ENCODE data around the gene ACTR5. TPM values are rescaled to one million over a fixed set of nuclear protein-coding genes. Genes with fewer than 3 reads are reported as not detected.

ACTR5 gene
- total RNA-seq, 1 experiment from 2014 or later, result 14.1 TPM

- H3K9me3 Mint-ChIP-seq, result peaks cover 0 to 3% of the 10 kb centered on the region in 2 experiments; a peak in 1 of 5 replicates
- Histone ChIP-seq H3K9ac (ENCODE audit: extremely low read depth, insufficient read length, low read length) (peak overlapping the region; percentile 56), H3K4me1 (ENCODE audit: insufficient read depth, low read length) (peaks cover 3% of the 10 kb centered on the region; the same call in 1 of the 2 replicates)
These were observed 57.9 kb downstream of the ACTR5 start for GRCh38 chr20:38805958-38806854.

More at GRCh38 chr20:38805958-38806854, 57.9 kb downstream of the ACTR5 start:
- no peak overlapping the region for H4K8ac ChIP-seq (replicated peaks; ENCODE audit: insufficient read length, low read depth, low read length)
- WGBS (ENCODE audit: extremely low coverage, insufficient read length, low lambda C conversion rate), result no CpG with 5 or more reads among the region's 81 CpGs
- TF ChIP-seq CTCF (conservative IDR thresholded peaks at IDR 0.05), result peak; percentile 30
- Mint-ChIP-seq H3K4me1 (peaks cover 34% of the 10 kb centered on the region in 2 experiments), H3K27ac (peak overlapping the region in 1 of 3 experiments; percentile 15; a peak in 1 of 7 replicates), H3K27me3 (ENCODE audit: low read depth) (peaks cover 25% of the 10 kb centered on the region), H3K4me3 (peak overlapping the region; percentile 81 to 92), H3K36me3 (ENCODE audit: insufficient read depth in 1 of 3, low read depth in 3 of 3) (peaks cover 0 to 6% (median 0%) of the 10 kb centered on the region in 3 experiments; a peak in 4 of 7 replicates)
- H3K14ac ChIP-seq (ENCODE audit: insufficient read depth, low read length), result no peak overlapping the region
- no peak overlapping the region for H2BK12ac ChIP-seq (ENCODE audit: insufficient read length, low read depth, low read length)
- H3K79me2 ChIP-seq (ENCODE audit: insufficient read depth, low read length), result no peaks in the 10 kb centered on the region
- no peak overlapping the region for H2BK15ac ChIP-seq (ENCODE audit: low read depth, low read length)
- H3K27me3 ChIP-seq (ENCODE audit: insufficient read depth, low read length), result no peaks in the 10 kb centered on the region
- no peak overlapping the region for H3T11ph ChIP-seq (ENCODE audit: low read length)
- H3K4ac ChIP-seq (ENCODE audit: low read depth, low read length), result no peak overlapping the region
- no peak overlapping the region for H2BK5ac ChIP-seq (ENCODE audit: insufficient read length, low read length)
- no peak overlapping the region for H2AK5ac ChIP-seq (ENCODE audit: insufficient read length, low read length)
- no peak overlapping the region for H3K27ac ChIP-seq (ENCODE audit: insufficient read length, low read depth, low read length)
- H4K91ac ChIP-seq (ENCODE audit: insufficient read length, low read depth, low read length), result no peak overlapping the region
- H3K23ac ChIP-seq (ENCODE audit: insufficient read length, low read depth, low read length), result no peak overlapping the region
- DNase-seq, result no peak
- no peaks in the 10 kb centered on the region for H4K20me1 ChIP-seq (ENCODE audit: control insufficient read depth, insufficient read depth, insufficient read length)
- H2BK20ac ChIP-seq (ENCODE audit: low read depth, low read length, poor library complexity, severe bottlenecking), result no peak overlapping the region
- no peak overlapping the region for H4K5ac ChIP-seq (ENCODE audit: insufficient read length, low read depth, low read length)
- no peak overlapping the region for H2BK120ac ChIP-seq (ENCODE audit: low read depth, low read length, poor library complexity, severe bottlenecking)
- H3K56ac ChIP-seq (ENCODE audit: insufficient read length, low read depth, low read length), result no peak overlapping the region
- no peak overlapping the region for H3K18ac ChIP-seq (ENCODE audit: insufficient read length, low read depth, low read length)
- H2AFZ ChIP-seq (ENCODE audit: low read length), result no peak overlapping the region
- peak overlapping the region; percentile 55 for H3K4me2 ChIP-seq (ENCODE audit: insufficient read depth, insufficient read length, low read length)
- H3K9me3 ChIP-seq (ENCODE audit: control insufficient read depth, low read depth, low read length), result no peaks in the 10 kb centered on the region
- H3K23me2 ChIP-seq (ENCODE audit: insufficient read length, low read depth, low read length, poor library complexity, severe bottlenecking), result peaks cover 21% of the 10 kb centered on the region
- H3K79me1 ChIP-seq (ENCODE audit: insufficient read depth, low read depth, low read length, poor library complexity, severe bottlenecking), result no peaks in the 10 kb centered on the region

Measured in H9 (cell line).